Mesenchymal stem cell (in vitro differentiated cells and primary cell): Measurements from ENCODE around the gene E2F4.

Source experiments
- DNase-seq: peaks from one replicate; pipeline ENCODE4 v3.0.0-alpha.2; 2013
- H2AFZ ChIP-seq: one replicate; pipeline ENCODE4 v1.6.1; 2013; ENCODE audit warnings: low read depth, mild to moderate bottlenecking, control low read depth, inconsistent platforms, low read length, moderate library complexity
- H2AK5ac ChIP-seq: 2 replicates; pipeline ENCODE4 v1.6.1; 2013; ENCODE audit warnings: low read length, moderate library complexity, mild to moderate bottlenecking, inconsistent platforms; ENCODE audit not compliant: severe bottlenecking
- H2BK120ac ChIP-seq: one replicate; pipeline ENCODE4 v1.6.1; 2013; ENCODE audit warnings: low read depth, mild to moderate bottlenecking, inconsistent platforms, low read length, moderate library complexity
- H2BK12ac ChIP-seq, 2 experiments: one replicate each; pipeline ENCODE4 v1.6.1; 2013; ENCODE audit warnings: inconsistent platforms in 2 of 2, low read length in 2 of 2, mild to moderate bottlenecking in 2 of 2, moderate library complexity in 2 of 2, control low read depth in 1 of 2
- H2BK15ac ChIP-seq: one replicate; pipeline ENCODE4 v1.6.1; 2013; ENCODE audit warnings: mild to moderate bottlenecking, low read depth, inconsistent platforms; ENCODE audit not compliant: poor library complexity, severe bottlenecking
- H2BK5ac ChIP-seq: 2 replicates; pipeline ENCODE4 v1.6.1; 2013; ENCODE audit warnings: low read depth, mild to moderate bottlenecking, low read length, control low read depth, inconsistent platforms; ENCODE audit not compliant: poor library complexity, severe bottlenecking
- H3K14ac ChIP-seq, 2 experiments: one replicate each; pipeline ENCODE4 v1.6.1; 2013; ENCODE audit warnings: inconsistent platforms in 2 of 2, low read length in 2 of 2, control low read depth in 1 of 2, mild to moderate bottlenecking in 1 of 2, moderate library complexity in 1 of 2
- H3K18ac ChIP-seq, 2 experiments: one replicate each; pipeline ENCODE4 v1.6.1; 2013; ENCODE audit warnings: inconsistent platforms in 2 of 2, low read length in 2 of 2, control low read depth in 1 of 2, low read depth in 1 of 2, mild to moderate bottlenecking in 1 of 2
- H3K23ac ChIP-seq, 2 experiments: one replicate each; pipeline ENCODE4 v1.6.1; 2013; ENCODE audit warnings: inconsistent platforms in 2 of 2, low read length in 2 of 2, mild to moderate bottlenecking in 2 of 2, moderate library complexity in 2 of 2, control low read depth in 1 of 2
- H3K27ac ChIP-seq: 2 replicates; pipeline ENCODE4 v1.5.1; 2013; ENCODE audit warnings: mild to moderate bottlenecking, moderate library complexity, low read length, control low read depth, inconsistent platforms; ENCODE audit not compliant: poor library complexity, severe bottlenecking
- H3K27me3 ChIP-seq, 2 experiments: 2 replicates each; pipeline versions ENCODE4 v1.6.1 to v1.7.0; 2013; ENCODE audit warnings: low read length in 2 of 2, mild to moderate bottlenecking in 2 of 2, moderate library complexity in 2 of 2, control low read depth in 1 of 2, inconsistent platforms in 1 of 2; ENCODE audit not compliant: control insufficient read depth in 1 of 2, insufficient read depth in 1 of 2
- H3K36me3 ChIP-seq, 2 experiments: 2 replicates each; pipeline versions ENCODE4 v1.6.1 to v1.7.0; 2013; ENCODE audit warnings: low read length in 2 of 2, control low read depth in 1 of 2, inconsistent platforms in 1 of 2, low read depth in 1 of 2, mild to moderate bottlenecking in 1 of 2; ENCODE audit not compliant: insufficient read depth in 2 of 2, control insufficient read depth in 1 of 2
- H3K4ac ChIP-seq, 2 experiments: one replicate each; pipeline ENCODE4 v1.6.1; 2013; ENCODE audit warnings: inconsistent platforms in 2 of 2, low read length in 2 of 2, mild to moderate bottlenecking in 2 of 2, moderate library complexity in 2 of 2, control low read depth in 1 of 2, low read depth in 1 of 2
- H3K4me1 ChIP-seq: 2 replicates; pipeline ENCODE4 v1.6.1; 2013; ENCODE audit warnings: low read depth, low read length, control low read depth; ENCODE audit not compliant: control insufficient read depth, insufficient read depth
- H3K4me2 ChIP-seq: 2 replicates; pipeline ENCODE4 v1.6.1; 2013; ENCODE audit warnings: low read length, mild to moderate bottlenecking, inconsistent platforms; ENCODE audit not compliant: poor library complexity, severe bottlenecking
- H3K4me3 ChIP-seq, 2 experiments: 2 replicates each; pipeline versions ENCODE4 v1.5.1 to v1.7.0; 2013; ENCODE audit warnings: low read length in 2 of 2, mild to moderate bottlenecking in 2 of 2, control low read depth in 1 of 2, low read depth in 1 of 2; ENCODE audit not compliant: insufficient read depth in 1 of 2
- H3K79me1 ChIP-seq: replicated peaks from 2 replicates; pipeline ENCODE4 v1.6.1; 2013; ENCODE audit warnings: mild to moderate bottlenecking, control low read depth, low read length, inconsistent platforms; ENCODE audit not compliant: poor library complexity, severe bottlenecking
- H3K9ac ChIP-seq: 2 replicates; pipeline ENCODE4 v1.7.0; 2013; ENCODE audit warnings: mild to moderate bottlenecking, low read length, moderate library complexity
- H3K9me3 ChIP-seq: 2 replicates; pipeline ENCODE4 v1.7.0; 2013; ENCODE audit warnings: mild to moderate bottlenecking, low read length; ENCODE audit not compliant: control insufficient read depth
- H4K8ac ChIP-seq: one replicate; pipeline ENCODE4 v1.6.1; 2013; ENCODE audit warnings: inconsistent platforms, mild to moderate bottlenecking, low read length, moderate library complexity
- H4K91ac ChIP-seq: one replicate; pipeline ENCODE4 v1.6.1; 2013; ENCODE audit warnings: mild to moderate bottlenecking, low read length, inconsistent platforms
- WGBS: methylation state at CpG from one replicate; pipeline ENCODE4 v1.1.7; 2013; ENCODE audit warnings: mixed read lengths; 5-methylcytosine and 5-hydroxymethylcytosine counted together

Gene E2F4

GRCh38 chr16:67170949-67171649, 20.9 kb upstream of the E2F4 start:
- H2AFZ ChIP-seq = no peak overlapping the region
- peak overlapping the region in 1 of 2 experiments; percentile 69 for H3K14ac ChIP-seq
- peak overlapping the region; percentile 89 for H2BK15ac ChIP-seq
- no peak overlapping the region for H3K23ac ChIP-seq
- peaks cover 36% of the 10 kb centered on the region for H3K4me1 ChIP-seq
- peaks cover 0 to 14% of the 10 kb centered on the region in 2 experiments for H3K36me3 ChIP-seq
- peak overlapping the region; percentile 3 for H2AK5ac ChIP-seq
- peak overlapping the region; percentile 94 to 97 for H3K4ac ChIP-seq
- H4K8ac ChIP-seq = peak overlapping the region; percentile 87
- H3K4me2 ChIP-seq = peak overlapping the region; percentile 60
- peak overlapping the region; percentile 42 to 69 for H3K4me3 ChIP-seq
- H2BK120ac ChIP-seq = peak overlapping the region; percentile 93
- H4K91ac ChIP-seq = peak overlapping the region; percentile 93
- WGBS = 48% methylated on average over 14 of the region's 14 CpGs
- H2BK5ac ChIP-seq = no peak overlapping the region
- H3K9me3 ChIP-seq = no peaks in the 10 kb centered on the region
- peak overlapping the region; percentile 56 to 75 for H2BK12ac ChIP-seq
- H3K79me1 ChIP-seq = peaks cover 6% of the 10 kb centered on the region
- H3K27me3 ChIP-seq = peaks cover 6 to 30% of the 10 kb centered on the region in 2 experiments
- H3K18ac ChIP-seq = peak overlapping the region; percentile 93
- H3K27ac ChIP-seq = peak overlapping the region; percentile 74
- H3K9ac ChIP-seq = peak overlapping the region; percentile 82
- DNase-seq = peak; percentile 70

GRCh38 chr16:67173323-67173722, 18.6 kb upstream of the E2F4 start:
- Histone ChIP-seq H3K18ac (peak overlapping the region in 1 of 2 experiments; percentile 67), H3K4ac (peak overlapping the region in 1 of 2 experiments; percentile 69), H3K4me3 (peak overlapping the region in 1 of 2 experiments; percentile 82), H3K36me3 (peaks cover 0 to 19% of the 10 kb centered on the region in 2 experiments), H3K4me1 (peaks cover 43% of the 10 kb centered on the region), H3K9me3 (no peaks in the 10 kb centered on the region), H3K79me1 (peaks cover 9% of the 10 kb centered on the region), H2BK120ac (no peak overlapping the region), H4K8ac (peak overlapping the region; percentile 10), H2BK12ac (peak overlapping the region in 1 of 2 experiments; percentile 45), H3K27ac (peak overlapping the region; percentile 10), H3K9ac (peak overlapping the region; percentile 80), H3K27me3 (peaks cover 0 to 8% of the 10 kb centered on the region in 2 experiments), H3K4me2 (peak overlapping the region; percentile 90), H2BK5ac (no peak overlapping the region), H2BK15ac (no peak overlapping the region), H2AFZ (peak overlapping the region; percentile 55), H3K23ac (no peak overlapping the region), H3K14ac (peak overlapping the region in 1 of 2 experiments; percentile 18), H4K91ac (no peak overlapping the region), H2AK5ac (peak overlapping the region; percentile 45)
- 85% methylated on average over 1 of the region's 1 CpG for WGBS
- no peak for DNase-seq

- H4K8ac ChIP-seq = peak overlapping the region; percentile 83
- peaks cover 0 to 19% of the 10 kb centered on the region in 2 experiments for H3K36me3 ChIP-seq
- peak overlapping the region; percentile 60 for H2BK15ac ChIP-seq
- no peak overlapping the region for H2BK5ac ChIP-seq
- peak overlapping the region; percentile 80 for H3K9ac ChIP-seq
- peak; percentile 90 for DNase-seq
- WGBS = 3% methylated on average over 62 of the region's 71 CpGs
- peak overlapping the region; percentile 81 for H2BK120ac ChIP-seq
- H3K27ac ChIP-seq = peak overlapping the region; percentile 40
- H3K4me2 ChIP-seq = peak overlapping the region; percentile 90
- H2AK5ac ChIP-seq = no peak overlapping the region
- H3K4me3 ChIP-seq = peak overlapping the region; percentile 58 to 82
- peaks cover 43% of the 10 kb centered on the region for H3K4me1 ChIP-seq
- peaks cover 0 to 1% of the 10 kb centered on the region in 2 experiments for H3K27me3 ChIP-seq
- no peaks in the 10 kb centered on the region for H3K9me3 ChIP-seq
- peak overlapping the region; percentile 67 to 92 for H3K18ac ChIP-seq
- H2AFZ ChIP-seq = peak overlapping the region; percentile 55
- no peak overlapping the region for H3K23ac ChIP-seq
- peak overlapping the region in 1 of 2 experiments; percentile 13 for H3K14ac ChIP-seq
- H3K4ac ChIP-seq = peak overlapping the region; percentile 40 to 69
- H4K91ac ChIP-seq = peak overlapping the region; percentile 75
- H2BK12ac ChIP-seq = peak overlapping the region in 1 of 2 experiments; percentile 45
- H3K79me1 ChIP-seq = peaks cover 7% of the 10 kb centered on the region
Measured at GRCh38 chr16:67173808-67174705, 17.9 kb upstream of the E2F4 start.
